Measurements from ENCODE around the gene GRIK2.

DNA sequence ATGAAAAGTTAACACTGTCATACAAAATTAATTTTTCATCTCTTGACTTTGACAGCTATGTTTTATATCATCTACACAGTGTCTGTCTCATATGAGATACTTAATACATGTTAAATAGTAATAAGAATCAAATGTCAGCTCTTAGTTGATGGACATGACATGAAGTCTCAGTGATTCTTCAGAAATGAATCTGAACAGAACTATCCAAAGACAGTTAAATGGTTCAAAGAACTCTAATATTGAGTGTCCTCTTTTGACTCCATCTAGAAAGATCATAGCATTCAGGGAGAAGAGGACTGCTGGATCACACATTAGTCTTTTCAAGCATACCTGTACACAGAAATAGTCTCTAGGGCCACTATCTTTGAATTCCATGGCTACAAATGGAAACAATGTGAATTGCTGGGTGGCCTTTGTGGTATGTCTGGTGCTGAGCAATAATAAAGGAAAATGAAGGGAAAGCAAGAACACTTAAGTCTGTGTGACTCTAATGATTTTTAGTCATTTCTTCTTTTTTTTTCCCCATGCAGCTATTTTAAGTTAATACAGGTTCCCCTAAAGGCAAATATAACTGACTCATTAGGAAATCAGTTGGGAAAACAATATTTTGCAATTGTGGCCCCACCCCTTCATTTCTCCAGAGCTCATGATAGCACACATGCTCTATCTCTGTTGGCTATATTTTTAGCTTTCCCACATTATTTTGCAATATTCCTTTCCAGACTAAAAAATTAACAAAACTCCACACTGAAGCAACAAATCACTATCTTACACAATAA is 367.5 kb downstream of the GRIK2 start:
- TF ChIP-seq, protein P1, sequence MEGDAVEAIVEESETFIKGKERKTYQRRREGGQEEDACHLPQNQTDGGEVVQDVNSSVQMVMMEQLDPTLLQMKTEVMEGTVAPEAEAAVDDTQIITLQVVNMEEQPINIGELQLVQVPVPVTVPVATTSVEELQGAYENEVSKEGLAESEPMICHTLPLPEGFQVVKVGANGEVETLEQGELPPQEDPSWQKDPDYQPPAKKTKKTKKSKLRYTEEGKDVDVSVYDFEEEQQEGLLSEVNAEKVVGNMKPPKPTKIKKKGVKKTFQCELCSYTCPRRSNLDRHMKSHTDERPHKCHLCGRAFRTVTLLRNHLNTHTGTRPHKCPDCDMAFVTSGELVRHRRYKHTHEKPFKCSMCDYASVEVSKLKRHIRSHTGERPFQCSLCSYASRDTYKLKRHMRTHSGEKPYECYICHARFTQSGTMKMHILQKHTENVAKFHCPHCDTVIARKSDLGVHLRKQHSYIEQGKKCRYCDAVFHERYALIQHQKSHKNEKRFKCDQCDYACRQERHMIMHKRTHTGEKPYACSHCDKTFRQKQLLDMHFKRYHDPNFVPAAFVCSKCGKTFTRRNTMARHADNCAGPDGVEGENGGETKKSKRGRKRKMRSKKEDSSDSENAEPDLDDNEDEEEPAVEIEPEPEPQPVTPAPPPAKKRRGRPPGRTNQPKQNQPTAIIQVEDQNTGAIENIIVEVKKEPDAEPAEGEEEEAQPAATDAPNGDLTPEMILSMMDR (IDR thresholded peaks at IDR 0.05), result no peak
- no peak for TF ChIP-seq POLR2A (IDR thresholded peaks at IDR 0.05)
- peak in 3 of 4 donors; percentile 12 to 47 (median 15) for TF ChIP-seq POLR2AphosphoS5 (IDR thresholded peaks at IDR 0.05)
- TF ChIP-seq EP300 (IDR thresholded peaks at IDR 0.05), result no peak
